GM21737 (cell line): ENCODE data around the gene TJP2.
"Not testable (repeated sequence)": the region's sequence is repeated elsewhere in the genome, so short reads cannot be mapped to it uniquely, and the experiment has no call there.

Experiments used
- ATAC-seq: cut with Tn5 transposase; IDR thresholded peaks from one replicate; pipeline ENCODE4 v1.9.1; 2021; ENCODE audit warnings: mild to moderate bottlenecking, moderate library complexity; ENCODE audit not compliant: unreplicated experiment

The TJP2 gene

GRCh38 chr9:69279084-69279731, 105.1 kb downstream of the TJP2 start:
- no peak for ATAC-seq

GRCh38 chr9:69279733-69280132, 105.7 kb downstream of the TJP2 start:
- no peak for ATAC-seq

- no peak for ATAC-seq
Observed at GRCh38 chr9:69283003-69283402, 108.9 kb downstream of the TJP2 start.

GRCh38 chr9:69292078-69292477, 118.0 kb downstream of the TJP2 start:
- no peak for ATAC-seq

- ATAC-seq, result no peak
Observed at GRCh38 chr9:69293156-69293555, 119.1 kb downstream of the TJP2 start.

GRCh38 chr9:69295872-69296552, 121.9 kb downstream of the TJP2 start:
- ATAC-seq, result no peak

GRCh38 chr9:69297300-69297980, 123.4 kb downstream of the TJP2 start:
- no peak for ATAC-seq

GRCh38 chr9:69299315-69299714, 125.2 kb downstream of the TJP2 start:
- ATAC-seq, result no peak

- ATAC-seq, result no peak
Observed at GRCh38 chr9:69299826-69300225, 125.7 kb downstream of the TJP2 start.

- ATAC-seq, result no peak
Observed at GRCh38 chr9:69303331-69303730, 129.3 kb downstream of the TJP2 start.

- not testable (repeated sequence) for ATAC-seq
Observed at GRCh38 chr9:69306895-69307445, 132.9 kb downstream of the TJP2 start.

GRCh38 chr9:69307446-69308205, 133.5 kb downstream of the TJP2 start:
- ATAC-seq, result no peak

- ATAC-seq, result no peak
Observed at GRCh38 chr9:69308206-69308931, 134.3 kb downstream of the TJP2 start.

GRCh38 chr9:69313175-69313574, 139.1 kb downstream of the TJP2 start:
- ATAC-seq, result no peak

- no peak for ATAC-seq
Observed at GRCh38 chr9:69314547-69314946, 140.5 kb downstream of the TJP2 start.

- ATAC-seq, result no peak
Observed at GRCh38 chr9:69317081-69317480, 143.0 kb downstream of the TJP2 start.

- peak; percentile 80 for ATAC-seq
Observed at GRCh38 chr9:69317894-69318293, 143.8 kb downstream of the TJP2 start.

GRCh38 chr9:69319324-69320025, 145.4 kb downstream of the TJP2 start:
- no peak for ATAC-seq

GRCh38 chr9:69322256-69322655, 148.2 kb downstream of the TJP2 start:
- ATAC-seq, result no peak

- ATAC-seq, result no peak
Observed at GRCh38 chr9:69323861-69324260, 149.8 kb downstream of the TJP2 start.
